ENCODE data around the gene PCSK1. TPM values are rescaled to one million over a fixed set of nuclear protein-coding genes. Genes with fewer than 3 reads are reported as not detected.
"Not testable (repeated sequence)": the region's sequence is repeated elsewhere in the genome, so short reads cannot be mapped to it uniquely, and the experiment has no call there.

The PCSK1 gene
- total RNA-seq, 2 experiments from 2014 or later = not detected

DNA sequence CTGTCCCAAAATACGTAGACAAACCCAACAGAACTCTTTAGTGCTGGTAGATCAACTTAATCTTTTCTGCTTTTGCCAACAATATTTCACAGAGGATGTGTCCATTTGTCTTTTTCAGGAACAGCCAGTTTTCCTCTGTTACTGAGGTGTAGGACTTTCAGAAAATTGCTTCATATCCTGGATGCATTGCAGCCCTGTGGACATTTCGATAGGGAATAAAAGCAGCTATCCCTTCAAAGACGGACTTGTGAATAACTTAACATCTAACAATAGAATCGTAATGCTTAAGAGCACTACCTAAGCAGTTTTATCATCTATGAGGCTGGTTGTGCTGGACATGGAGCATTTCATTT lies 59.7 kb downstream of the PCSK1 start:
- intact Hi-C loops (cut with micrococcal nuclease; ENCODE audit: unreplicated experiment) = no loop called here
- H3K4me3 ChIP-seq (ENCODE audit: low read depth, low read length, poor library complexity, severe bottlenecking) = no peak overlapping the region
- no peaks in the 10 kb centered on the region for H3K9me2 ChIP-seq (ENCODE audit: insufficient read depth, low read length)
- H3K4me2 ChIP-seq (ENCODE audit: low read length) = no peak overlapping the region
- BruUV-seq (replicated peaks) = no TSS peak
- no peak for DNase-seq (ENCODE audit: low spot score)
- ChIA-PET CTCF (ENCODE audit: unreplicated experiment) (no interaction called here), POLR2A (no interaction called here)
- H3K79me2 ChIP-seq (ENCODE audit: insufficient read depth, low read depth, low read length) = no peaks in the 10 kb centered on the region
- no peak for TF ChIP-seq EZH2phosphoT487 (IDR thresholded peaks at IDR 0.05; ENCODE audit: borderline replicate concordance, low read depth, low read length)
- TF ChIP-seq, protein P1, sequence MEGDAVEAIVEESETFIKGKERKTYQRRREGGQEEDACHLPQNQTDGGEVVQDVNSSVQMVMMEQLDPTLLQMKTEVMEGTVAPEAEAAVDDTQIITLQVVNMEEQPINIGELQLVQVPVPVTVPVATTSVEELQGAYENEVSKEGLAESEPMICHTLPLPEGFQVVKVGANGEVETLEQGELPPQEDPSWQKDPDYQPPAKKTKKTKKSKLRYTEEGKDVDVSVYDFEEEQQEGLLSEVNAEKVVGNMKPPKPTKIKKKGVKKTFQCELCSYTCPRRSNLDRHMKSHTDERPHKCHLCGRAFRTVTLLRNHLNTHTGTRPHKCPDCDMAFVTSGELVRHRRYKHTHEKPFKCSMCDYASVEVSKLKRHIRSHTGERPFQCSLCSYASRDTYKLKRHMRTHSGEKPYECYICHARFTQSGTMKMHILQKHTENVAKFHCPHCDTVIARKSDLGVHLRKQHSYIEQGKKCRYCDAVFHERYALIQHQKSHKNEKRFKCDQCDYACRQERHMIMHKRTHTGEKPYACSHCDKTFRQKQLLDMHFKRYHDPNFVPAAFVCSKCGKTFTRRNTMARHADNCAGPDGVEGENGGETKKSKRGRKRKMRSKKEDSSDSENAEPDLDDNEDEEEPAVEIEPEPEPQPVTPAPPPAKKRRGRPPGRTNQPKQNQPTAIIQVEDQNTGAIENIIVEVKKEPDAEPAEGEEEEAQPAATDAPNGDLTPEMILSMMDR (conservative IDR thresholded peaks at IDR 0.05; ENCODE audit: low read length) = no peak
- H3K36me3 ChIP-seq (ENCODE audit: insufficient read depth, low read length) = no peaks in the 10 kb centered on the region
- no peaks in the 10 kb centered on the region for H3K9me3 ChIP-seq (ENCODE audit: low read length)
- no peak overlapping the region for H3K27ac ChIP-seq (ENCODE audit: low read depth, low read length, poor library complexity, severe bottlenecking)
- no peak overlapping the region for H2AFZ ChIP-seq (ENCODE audit: low read length)
- H4K20me1 ChIP-seq (ENCODE audit: insufficient read depth, low read length) = no peaks in the 10 kb centered on the region
- H3K4me1 ChIP-seq (ENCODE audit: insufficient read depth, low read length, poor library complexity, severe bottlenecking) = no peaks in the 10 kb centered on the region

DNA sequence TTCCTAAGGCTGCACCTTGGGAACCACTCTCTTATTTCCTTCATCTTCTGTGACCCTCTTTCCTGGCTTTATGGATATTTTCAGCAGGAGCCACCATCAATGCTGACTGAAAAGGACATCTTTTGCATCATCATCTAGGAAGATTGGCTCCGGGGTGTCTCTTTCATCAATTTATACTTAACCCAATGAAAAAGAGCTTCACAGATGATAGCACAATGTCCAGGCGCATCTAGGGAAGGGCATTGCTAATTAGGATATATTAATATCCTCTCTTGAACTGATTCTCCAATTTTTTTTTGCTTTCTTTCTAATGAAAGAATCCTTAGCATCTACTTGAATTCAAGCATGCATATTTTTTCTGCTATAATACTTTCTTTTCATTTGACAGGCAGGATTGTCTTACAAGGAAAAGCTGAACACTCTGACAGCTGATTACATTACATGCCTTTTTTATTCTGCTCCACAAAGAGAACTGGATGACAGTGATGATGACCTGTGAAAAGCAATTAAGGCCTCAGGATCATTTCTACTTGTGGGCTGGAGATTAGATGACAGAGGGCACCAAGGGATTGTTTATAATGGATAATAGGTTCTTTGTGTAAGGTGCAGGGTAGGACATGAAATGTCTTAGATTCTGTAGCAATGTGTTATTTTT lies 60.2 kb downstream of the PCSK1 start:
- H4K20me1 ChIP-seq (ENCODE audit: insufficient read depth, low read length) = no peaks in the 10 kb centered on the region
- no peaks in the 10 kb centered on the region for H3K36me3 ChIP-seq (ENCODE audit: insufficient read depth, low read length)
- H3K27ac ChIP-seq (ENCODE audit: low read depth, low read length, poor library complexity, severe bottlenecking) = no peak overlapping the region
- BruUV-seq (replicated peaks) = no TSS peak
- no peaks in the 10 kb centered on the region for H3K4me1 ChIP-seq (ENCODE audit: insufficient read depth, low read length, poor library complexity, severe bottlenecking)
- DNase-seq (ENCODE audit: low spot score) = no peak
- intact Hi-C loops (cut with micrococcal nuclease; ENCODE audit: unreplicated experiment) = no loop called here
- ChIA-PET CTCF (ENCODE audit: unreplicated experiment) (no interaction called here), POLR2A (no interaction called here)
- H3K9me2 ChIP-seq (ENCODE audit: insufficient read depth, low read length) = no peaks in the 10 kb centered on the region
- no peaks in the 10 kb centered on the region for H3K9me3 ChIP-seq (ENCODE audit: low read length)
- TF ChIP-seq EZH2phosphoT487 (IDR thresholded peaks at IDR 0.05; ENCODE audit: borderline replicate concordance, low read depth, low read length) = no peak
- TF ChIP-seq, protein P1 (conservative IDR thresholded peaks at IDR 0.05; ENCODE audit: low read length) = no peak
- no peak overlapping the region for H3K4me3 ChIP-seq (ENCODE audit: low read depth, low read length, poor library complexity, severe bottlenecking)
- no peak overlapping the region for H3K4me2 ChIP-seq (ENCODE audit: low read length)
- H2AFZ ChIP-seq (ENCODE audit: low read length) = no peak overlapping the region
- no peaks in the 10 kb centered on the region for H3K79me2 ChIP-seq (ENCODE audit: insufficient read depth, low read depth, low read length)

DNA sequence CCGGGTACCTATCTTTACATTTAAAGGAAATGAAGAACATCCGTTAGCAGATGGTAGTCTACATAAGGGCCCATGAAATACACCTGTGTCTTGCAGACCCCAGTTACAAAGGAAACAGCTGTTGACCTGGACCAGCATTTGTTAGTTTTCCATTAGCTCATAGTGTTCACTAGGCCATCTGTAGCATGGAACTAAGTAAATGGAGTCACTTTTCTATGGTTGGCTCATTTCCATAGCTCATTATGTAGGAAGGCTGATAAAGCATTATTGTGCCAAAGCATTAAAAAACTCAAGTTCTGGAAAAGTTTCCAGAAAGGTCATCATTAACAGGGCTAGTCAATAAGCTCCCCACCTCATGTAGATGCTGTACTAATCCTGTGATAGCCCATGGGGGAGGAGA lies 62.1 kb downstream of the PCSK1 start:
- Histone ChIP-seq H3K4me1 (ENCODE audit: insufficient read depth, low read length, poor library complexity, severe bottlenecking) (no peaks in the 10 kb centered on the region), H3K27ac (ENCODE audit: low read depth, low read length, poor library complexity, severe bottlenecking) (no peak overlapping the region), H3K4me3 (ENCODE audit: low read depth, low read length, poor library complexity, severe bottlenecking) (no peak overlapping the region), H4K20me1 (ENCODE audit: insufficient read depth, low read length) (no peaks in the 10 kb centered on the region), H3K4me2 (ENCODE audit: low read length) (no peak overlapping the region), H3K36me3 (ENCODE audit: insufficient read depth, low read length) (no peaks in the 10 kb centered on the region), H3K9me3 (ENCODE audit: low read length) (no peaks in the 10 kb centered on the region), H2AFZ (ENCODE audit: low read length) (no peak overlapping the region), H3K9me2 (ENCODE audit: insufficient read depth, low read length) (no peaks in the 10 kb centered on the region), H3K79me2 (ENCODE audit: insufficient read depth, low read depth, low read length) (no peaks in the 10 kb centered on the region)
- ChIA-PET CTCF (ENCODE audit: unreplicated experiment) (no interaction called here), POLR2A (interaction anchor here (1.4 kb wide), 1 partner anchor 9 kb away, joined by 5 read pairs; no protein-coding TSS in a partner anchor)
- intact Hi-C loops (cut with micrococcal nuclease; ENCODE audit: unreplicated experiment) = no loop called here
- no peak for DNase-seq (ENCODE audit: low spot score)
- no peak for TF ChIP-seq EZH2phosphoT487 (IDR thresholded peaks at IDR 0.05; ENCODE audit: borderline replicate concordance, low read depth, low read length)
- TF ChIP-seq, protein P1 (conservative IDR thresholded peaks at IDR 0.05; ENCODE audit: low read length) = no peak
- no TSS peak for BruUV-seq (replicated peaks)

DNA sequence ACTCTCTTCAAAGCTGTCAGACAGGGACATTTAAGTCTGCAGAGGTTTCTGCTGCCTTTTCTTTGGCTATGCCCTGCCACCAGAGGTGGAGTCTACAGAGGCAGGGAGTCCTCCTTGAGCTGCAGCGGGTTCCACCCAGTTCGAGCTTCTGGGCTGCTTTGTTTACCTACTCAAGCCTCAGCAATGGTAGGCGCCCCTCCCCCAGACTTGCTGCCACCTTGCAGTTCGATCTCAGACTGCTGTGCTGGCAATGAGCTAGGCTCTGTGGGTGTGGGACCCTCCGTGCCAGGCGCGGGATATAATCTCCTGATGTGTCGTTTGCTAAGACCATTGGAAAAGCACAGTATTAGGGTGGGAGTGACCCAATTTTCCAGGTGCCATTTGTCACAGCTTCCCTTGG lies 65.7 kb downstream of the PCSK1 start:
- POLR2A ChIA-PET; H3K27ac ChIP-seq (ENCODE audit: low read depth, low read length, poor library complexity, severe bottlenecking): not testable (repeated sequence)

More for the DNA sequence above, 65.7 kb downstream of the PCSK1 start:
- H4K20me1 ChIP-seq (ENCODE audit: insufficient read depth, low read length); CTCF ChIA-PET (ENCODE audit: unreplicated experiment); H2AFZ ChIP-seq (ENCODE audit: low read length); H3K36me3 ChIP-seq (ENCODE audit: insufficient read depth, low read length); H3K4me1 ChIP-seq (ENCODE audit: insufficient read depth, low read length, poor library complexity, severe bottlenecking); H3K4me2 ChIP-seq (ENCODE audit: low read length); H3K4me3 ChIP-seq (ENCODE audit: low read depth, low read length, poor library complexity, severe bottlenecking); H3K79me2 ChIP-seq (ENCODE audit: insufficient read depth, low read depth, low read length); intact Hi-C loops (cut with micrococcal nuclease; ENCODE audit: unreplicated experiment); BruUV-seq (replicated peaks); H3K9me3 ChIP-seq (ENCODE audit: low read length); H3K9me2 ChIP-seq (ENCODE audit: insufficient read depth, low read length); DNase-seq (ENCODE audit: low spot score): not testable (repeated sequence)
